Left ventricle myocardium inferior (tissue), 1 donor: ENCODE data around the gene KRTAP19-2. TPM values are rescaled to one million over a fixed set of nuclear protein-coding genes. Genes with fewer than 3 reads are reported as not detected.
A peak's percentile ranks its signal among the peaks of the same experiment; 100 is the strongest.

Experiments used
- DNase-seq: peaks from one replicate; pipeline ENCODE4 v3.0.0-alpha.2; 2020
- H3K27ac ChIP-seq: fragments of 200-600 bp; replicated peaks from 2 replicates; pipeline ENCODE4 v1.8.0; 2021
- H3K27me3 ChIP-seq: fragments of 200-600 bp; 2 replicates; pipeline ENCODE4 v1.8.0; 2021; ENCODE audit warnings: low read depth
- H3K36me3 ChIP-seq: fragments of 200-600 bp; 2 replicates; pipeline ENCODE4 v1.8.0; 2021
- H3K4me1 ChIP-seq: fragments of 200-600 bp; 2 replicates; pipeline ENCODE4 v1.8.0; 2021
- H3K4me3 ChIP-seq: fragments of 200-600 bp; 2 replicates; pipeline ENCODE4 v1.8.0; 2021; ENCODE audit warnings: mild to moderate bottlenecking, moderate library complexity
- H3K9me3 ChIP-seq: fragments of 200-600 bp; replicated peaks from 2 replicates; pipeline ENCODE4 v1.8.0; 2021
- intact Hi-C: fragments of 100-400 bp; cut with micrococcal nuclease; formaldehyde crosslinking; loops from one replicate; pipeline ENCODE4 v1.11.0; 2022
- total RNA-seq: library from RNA; stranded (reverse); fragmentation: NEBNext Ultra II Directional; extraction: Animal tissue kit (Norgen Biotek cat#: 25700); gene quantifications from one replicate; pipeline ENCODE4 v1.2.1, GENCODE V29; 2021
- TF ChIP-seq, protein P1 (sequence below): fragments of 200-600 bp; IDR thresholded peaks from 2 replicates; pipeline ENCODE4 v1.8.0; 2021; ENCODE audit warnings: antibody characterized with exemption, mild to moderate bottlenecking, borderline replicate concordance
- donor health status: DM: no; HTN: yes; CAD: no; lungs with severe emphysema.

KRTAP19-2 gene
- total RNA-seq, 1 donor from 2014 or later, result not detected

DNA sequence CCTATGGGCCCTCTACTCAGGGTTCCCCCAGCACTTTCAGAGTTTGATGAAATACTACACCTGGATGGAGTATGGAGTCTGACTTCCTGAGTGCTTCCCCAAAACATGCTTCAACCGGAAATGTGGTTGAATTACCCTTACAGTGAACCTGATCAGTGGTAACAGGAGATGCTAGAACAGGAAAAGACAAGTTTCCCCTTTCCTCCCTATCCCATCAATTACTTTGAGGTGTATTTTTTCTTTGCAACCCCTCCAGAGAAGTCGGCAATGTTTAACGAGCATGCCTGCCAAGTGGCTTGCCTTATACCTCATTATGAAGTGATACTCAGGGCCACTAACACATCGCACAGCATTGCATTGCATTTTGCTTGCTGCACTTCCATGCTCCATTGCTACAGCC is 40.2 kb downstream of the KRTAP19-2 start:
- Histone ChIP-seq H3K9me3 (no peaks in the 10 kb centered on the region), H3K4me3 (no peak overlapping the region), H3K27ac (no peak overlapping the region), H3K36me3 (no peaks in the 10 kb centered on the region), H3K4me1 (no peaks in the 10 kb centered on the region), H3K27me3 (no peaks in the 10 kb centered on the region)
- intact Hi-C loops, result no loop called here
- TF ChIP-seq, protein P1, sequence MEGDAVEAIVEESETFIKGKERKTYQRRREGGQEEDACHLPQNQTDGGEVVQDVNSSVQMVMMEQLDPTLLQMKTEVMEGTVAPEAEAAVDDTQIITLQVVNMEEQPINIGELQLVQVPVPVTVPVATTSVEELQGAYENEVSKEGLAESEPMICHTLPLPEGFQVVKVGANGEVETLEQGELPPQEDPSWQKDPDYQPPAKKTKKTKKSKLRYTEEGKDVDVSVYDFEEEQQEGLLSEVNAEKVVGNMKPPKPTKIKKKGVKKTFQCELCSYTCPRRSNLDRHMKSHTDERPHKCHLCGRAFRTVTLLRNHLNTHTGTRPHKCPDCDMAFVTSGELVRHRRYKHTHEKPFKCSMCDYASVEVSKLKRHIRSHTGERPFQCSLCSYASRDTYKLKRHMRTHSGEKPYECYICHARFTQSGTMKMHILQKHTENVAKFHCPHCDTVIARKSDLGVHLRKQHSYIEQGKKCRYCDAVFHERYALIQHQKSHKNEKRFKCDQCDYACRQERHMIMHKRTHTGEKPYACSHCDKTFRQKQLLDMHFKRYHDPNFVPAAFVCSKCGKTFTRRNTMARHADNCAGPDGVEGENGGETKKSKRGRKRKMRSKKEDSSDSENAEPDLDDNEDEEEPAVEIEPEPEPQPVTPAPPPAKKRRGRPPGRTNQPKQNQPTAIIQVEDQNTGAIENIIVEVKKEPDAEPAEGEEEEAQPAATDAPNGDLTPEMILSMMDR, result no peak
- DNase-seq, result no peak

DNA sequence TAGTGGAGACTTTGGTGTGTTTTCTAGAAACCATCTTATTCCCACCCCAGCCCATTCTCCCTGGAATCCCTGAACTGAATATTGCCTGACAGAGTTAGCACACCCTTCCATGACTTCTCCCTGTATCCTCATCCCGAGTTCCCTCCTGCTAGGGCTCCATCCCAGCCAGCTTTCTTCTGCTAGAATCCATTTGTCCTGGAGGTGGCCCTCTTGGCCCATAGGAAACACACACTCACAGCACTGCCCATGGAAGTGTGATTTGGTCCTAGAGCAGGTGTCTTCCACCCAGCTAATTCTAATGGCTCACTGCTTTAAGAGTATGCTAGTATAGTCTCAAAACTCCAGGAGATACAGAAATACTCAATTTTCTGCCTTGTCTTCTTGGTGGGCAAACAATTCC is 43.0 kb downstream of the KRTAP19-2 start:
- TF ChIP-seq, protein P1, result peak; percentile 56
- intact Hi-C loops, result loop anchor here (5.0 kb wide), 1 partner anchor 288 kb away; no protein-coding TSS in a partner anchor
- Histone ChIP-seq H3K36me3 (no peaks in the 10 kb centered on the region), H3K9me3 (no peaks in the 10 kb centered on the region), H3K27ac (no peak overlapping the region), H3K4me1 (no peaks in the 10 kb centered on the region), H3K4me3 (no peak overlapping the region), H3K27me3 (peaks cover 5% of the 10 kb centered on the region)
- DNase-seq, result no peak

DNA sequence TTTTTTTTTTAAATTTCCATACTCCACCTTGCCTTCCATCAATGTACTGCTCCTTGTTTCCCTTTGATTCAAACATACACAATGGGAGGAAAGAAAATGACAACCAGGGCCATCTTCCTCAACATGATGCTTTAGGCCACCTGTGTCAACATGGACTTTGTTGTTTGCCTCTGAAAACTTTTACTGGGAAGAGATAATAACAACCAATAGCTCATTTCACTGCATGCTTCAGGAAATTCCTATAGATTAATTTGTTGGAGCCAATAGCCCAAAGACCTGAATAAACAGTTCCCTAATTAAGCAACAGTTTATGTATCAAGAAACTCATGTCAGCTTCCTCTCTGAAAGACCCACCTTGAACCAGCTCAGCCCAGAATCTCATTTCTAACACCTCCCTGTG is 44.0 kb downstream of the KRTAP19-2 start:
- Histone ChIP-seq H3K4me3 (no peak overlapping the region), H3K36me3 (no peaks in the 10 kb centered on the region), H3K27me3 (peaks cover 5% of the 10 kb centered on the region), H3K4me1 (no peaks in the 10 kb centered on the region), H3K27ac (no peak overlapping the region), H3K9me3 (no peaks in the 10 kb centered on the region)
- TF ChIP-seq, protein P1, result no peak
- no peak for DNase-seq
- intact Hi-C loops, result loop anchor here (5.0 kb wide), 1 partner anchor 289 kb away; no protein-coding TSS in a partner anchor

DNA sequence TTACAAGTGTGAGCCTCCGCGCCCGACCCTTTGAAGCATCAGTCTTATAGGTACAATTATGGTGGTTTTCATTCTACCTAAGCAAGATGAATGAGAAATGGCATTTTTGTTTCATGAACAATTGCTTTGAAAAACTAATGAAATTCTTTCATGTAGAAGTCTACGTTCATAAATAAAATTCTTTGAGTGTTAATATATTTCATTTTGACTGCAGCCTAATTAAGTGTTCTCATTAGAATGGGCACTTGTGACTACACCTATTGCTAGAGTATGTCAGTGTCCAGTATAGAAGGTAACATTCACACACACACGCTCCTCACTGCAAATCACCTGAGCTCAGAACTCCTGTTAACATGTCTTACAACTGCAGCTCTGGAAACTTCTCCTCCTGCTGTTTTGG is 47.3 kb downstream of the KRTAP19-2 start, which contains the start of gene KRTAP15-1:
TSS of gene KRTAP15-1 (plus strand) at position 301 of the 400 bp plus-strand sequence. CDS start at position 354, 53 bp downstream.
- no peak within 1 kb of the TSS for H3K4me3 ChIP-seq
- TF ChIP-seq, protein P1, result no peak

More for the DNA sequence above, 47.3 kb downstream of the KRTAP19-2 start, which contains the start of gene KRTAP15-1:
- Histone ChIP-seq H3K27me3 (peaks cover 5% of the 10 kb centered on the region), H3K9me3 (no peaks in the 10 kb centered on the region), H3K36me3 (no peaks in the 10 kb centered on the region), H3K27ac (no peak within 1 kb of the TSS), H3K4me1 (no peaks in the 10 kb centered on the region)
- DNase-seq, result no peak
- intact Hi-C loops, result loop anchor here (5.0 kb wide), 1 partner anchor 292 kb away; no protein-coding TSS in a partner anchor

Other genes with a start within 250 kb of the KRTAP19-2 start
- gene KRTAP24-1, start 204.5 kb downstream of the KRTAP19-2 start, total RNA-seq, result not detected
- gene KRTAP25-1, start 197.9 kb downstream of the KRTAP19-2 start, total RNA-seq, result not detected
- not detected for gene KRTAP26-1, start 167.1 kb downstream of the KRTAP19-2 start, total RNA-seq
- gene KRTAP27-1, start 149.7 kb downstream of the KRTAP19-2 start, total RNA-seq, result not detected
- not detected for gene KRTAP23-1, start 138.8 kb downstream of the KRTAP19-2 start, total RNA-seq
- gene KRTAP13-2, start 115.2 kb downstream of the KRTAP19-2 start, total RNA-seq, result not detected
- not detected for gene KRTAP13-1, start 91.4 kb downstream of the KRTAP19-2 start, total RNA-seq
- not detected for gene KRTAP13-3, start 61.5 kb downstream of the KRTAP19-2 start, total RNA-seq
- gene KRTAP13-4, start 57.2 kb downstream of the KRTAP19-2 start, total RNA-seq, result not detected
- gene KRTAP15-1, start 47.2 kb downstream of the KRTAP19-2 start, total RNA-seq, result not detected
- not detected for gene KRTAP19-1, start 7.1 kb downstream of the KRTAP19-2 start, total RNA-seq
- not detected for gene KRTAP19-3, start 4.6 kb upstream of the KRTAP19-2 start, total RNA-seq
- gene KRTAP19-4, start 9.7 kb upstream of the KRTAP19-2 start, total RNA-seq, result not detected
- not detected for gene KRTAP19-5, start 14.7 kb upstream of the KRTAP19-2 start, total RNA-seq
- not detected for gene KRTAP19-6, start 54.4 kb upstream of the KRTAP19-2 start, total RNA-seq
- gene KRTAP19-7, start 73.9 kb upstream of the KRTAP19-2 start, total RNA-seq, result not detected
- gene KRTAP22-2, start 103.0 kb upstream of the KRTAP19-2 start, total RNA-seq, result not detected
- gene KRTAP6-3, start 105.0 kb upstream of the KRTAP19-2 start, total RNA-seq, result not detected
- gene KRTAP6-2, start 111.5 kb upstream of the KRTAP19-2 start, total RNA-seq, result not detected
- gene KRTAP22-1, start 113.7 kb upstream of the KRTAP19-2 start, total RNA-seq, result not detected
- not detected for gene KRTAP6-1, start 126.5 kb upstream of the KRTAP19-2 start, total RNA-seq
- gene KRTAP20-1, start 129.0 kb upstream of the KRTAP19-2 start, total RNA-seq, result not detected
- not detected for gene KRTAP20-4, start 133.2 kb upstream of the KRTAP19-2 start, total RNA-seq
- not detected for gene KRTAP20-2, start 147.8 kb upstream of the KRTAP19-2 start, total RNA-seq
- gene KRTAP20-3, start 155.4 kb upstream of the KRTAP19-2 start, total RNA-seq, result not detected
- not detected for gene KRTAP21-3, start 231.3 kb upstream of the KRTAP19-2 start, total RNA-seq